HUES48 (cell line): ENCODE results near the gene GARNL3.

Experiments used
- H3K27ac ChIP-seq: one replicate; pipeline ENCODE4 v1.7.0; 2013; ENCODE audit warnings: low read depth, low read length, inconsistent platforms
- H3K27me3 ChIP-seq: 2 replicates; pipeline ENCODE4 v1.6.1; 2013; ENCODE audit warnings: mild to moderate bottlenecking, low read length; ENCODE audit not compliant: control insufficient read depth, insufficient read depth
- H3K36me3 ChIP-seq: 2 replicates; pipeline ENCODE4 v1.6.1; 2013; ENCODE audit warnings: low read length; ENCODE audit not compliant: control insufficient read depth, insufficient read depth
- H3K4me1 ChIP-seq: 2 replicates; pipeline ENCODE4 v1.6.1; 2013; ENCODE audit warnings: mild to moderate bottlenecking, low read length; ENCODE audit not compliant: control insufficient read depth, insufficient read depth
- H3K4me3 ChIP-seq: 2 replicates; pipeline ENCODE4 v1.5.1; 2013; ENCODE audit warnings: mild to moderate bottlenecking, low read depth, low read length
- H3K9ac ChIP-seq: 2 replicates; pipeline ENCODE4 v1.6.1; 2013; ENCODE audit warnings: mild to moderate bottlenecking, low read depth, low read length, moderate library complexity
- H3K9me3 ChIP-seq: 2 replicates; pipeline ENCODE4 v1.6.1; 2013; ENCODE audit warnings: low read length; ENCODE audit not compliant: control insufficient read depth, insufficient read depth

GARNL3 gene

DNA sequence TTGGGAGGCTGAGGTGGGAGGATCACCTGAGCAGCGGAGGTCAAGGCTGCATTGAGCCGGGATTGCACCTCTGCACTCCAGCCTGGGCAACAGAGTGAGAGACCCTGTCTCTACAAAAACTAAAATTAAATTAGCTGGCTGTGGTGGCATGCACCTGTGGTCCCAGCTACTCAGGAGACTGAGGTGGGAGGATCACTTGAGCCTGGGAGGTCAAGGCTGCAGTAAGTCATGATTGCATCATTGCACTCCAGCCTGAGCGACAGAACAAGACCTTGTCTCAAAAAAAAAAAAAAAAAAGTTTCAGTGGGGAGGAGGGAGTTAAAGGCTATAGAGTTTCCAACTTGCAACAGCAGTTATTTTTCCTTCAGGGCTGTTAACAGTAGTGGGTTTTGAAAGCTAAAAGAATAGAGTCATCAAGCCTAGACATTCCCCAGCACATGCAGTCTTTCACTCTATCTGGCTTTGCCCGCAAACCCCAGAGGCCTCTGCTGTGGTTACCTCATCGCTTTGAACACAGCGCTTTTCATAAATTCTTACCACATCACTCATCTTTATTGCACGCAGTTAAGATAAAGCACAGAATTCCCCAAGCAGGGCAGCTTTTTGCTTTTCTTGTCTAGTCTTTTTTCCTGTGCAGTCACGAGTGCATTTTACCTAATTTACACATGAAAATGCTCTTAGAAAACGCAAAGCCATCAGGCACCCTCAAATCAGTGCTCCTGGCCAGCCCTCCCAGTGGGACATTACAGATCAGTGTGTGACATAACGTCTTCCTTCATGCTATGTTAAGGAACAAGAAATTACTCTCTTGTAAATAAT lies 123.7 kb downstream of the GARNL3 start:
- Histone ChIP-seq H3K27me3 (no peaks in the 10 kb centered on the region; the same call in 1 of the 2 replicates), H3K4me1 (peaks cover 5% of the 10 kb centered on the region; the same call in 1 of the 2 replicates), H3K9me3 (no peaks in the 10 kb centered on the region), H3K36me3 (no peaks in the 10 kb centered on the region), H3K4me3 (no peak overlapping the region), H3K9ac (no peak overlapping the region), H3K27ac (no peak overlapping the region)

DNA sequence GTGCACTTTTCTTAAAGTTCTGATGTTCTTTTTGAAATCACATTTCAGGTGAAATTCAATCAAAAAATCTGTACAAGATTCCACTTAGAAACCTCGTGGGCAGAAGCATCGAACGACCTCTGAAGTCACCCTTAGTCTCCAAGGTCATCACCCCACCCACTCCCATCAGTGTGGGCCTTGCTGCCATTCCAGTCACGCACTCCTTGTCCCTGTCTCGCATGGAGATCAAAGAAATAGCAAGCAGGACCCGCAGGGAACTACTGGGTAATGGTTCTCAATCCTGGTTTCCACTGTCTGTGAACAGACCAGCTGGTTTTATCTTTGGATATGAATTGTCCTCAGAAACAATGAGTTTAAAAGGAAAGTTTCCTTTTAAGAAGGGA lies 124.3 kb downstream of the GARNL3 start:
- H3K4me3 ChIP-seq = no peak overlapping the region
- H3K27me3 ChIP-seq = no peaks in the 10 kb centered on the region
- H3K9ac ChIP-seq = no peak overlapping the region
- no peaks in the 10 kb centered on the region for H3K9me3 ChIP-seq
- H3K27ac ChIP-seq = no peak overlapping the region
- H3K4me1 ChIP-seq = peaks cover 5% of the 10 kb centered on the region; the same call in 1 of the 2 replicates
- H3K36me3 ChIP-seq = no peaks in the 10 kb centered on the region

DNA sequence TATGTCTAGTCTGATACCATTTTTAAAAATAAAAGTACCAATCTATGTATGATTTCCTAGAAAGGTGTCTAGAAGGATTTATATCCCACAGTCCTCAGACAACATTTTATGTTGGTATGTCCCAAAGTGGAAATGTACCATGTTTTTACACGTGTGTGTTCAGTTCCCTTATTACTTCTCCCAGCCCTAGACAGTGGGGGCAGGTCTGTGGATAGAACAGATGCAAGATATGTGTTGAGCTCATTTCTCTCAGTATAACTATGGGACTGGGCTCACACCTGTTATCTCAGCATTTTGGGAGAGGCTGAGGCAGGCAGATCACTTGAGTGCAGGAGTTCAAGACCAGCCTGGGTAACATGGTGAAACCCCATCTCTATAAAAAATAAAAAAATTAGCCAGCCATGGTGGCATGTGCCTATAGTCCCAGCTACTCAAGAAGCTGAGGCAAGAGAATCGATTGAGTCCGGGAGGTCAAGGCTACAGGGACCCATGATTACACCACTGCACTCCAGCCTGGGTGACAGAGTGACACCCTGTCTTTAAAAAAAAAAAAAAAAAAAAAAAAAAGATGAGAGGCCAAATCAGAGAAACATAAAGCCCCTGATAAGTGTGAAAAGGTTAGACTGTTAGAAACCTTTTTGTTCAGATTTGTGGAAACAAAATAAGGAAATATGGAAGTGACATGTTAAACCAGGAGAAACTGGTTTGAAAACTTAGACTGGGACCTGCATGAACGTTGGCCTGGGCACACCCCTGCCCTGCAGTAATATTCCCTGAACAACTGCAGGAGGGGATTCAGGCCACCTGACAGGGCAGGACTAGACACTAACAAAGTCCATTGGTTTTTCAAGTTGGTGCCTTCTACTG lies 125.0 kb downstream of the GARNL3 start:
- H3K4me3 ChIP-seq = no peak overlapping the region
- no peaks in the 10 kb centered on the region for H3K36me3 ChIP-seq
- H3K27me3 ChIP-seq = no peaks in the 10 kb centered on the region
- H3K9ac ChIP-seq = no peak overlapping the region
- peaks cover 5% of the 10 kb centered on the region; the same call in 1 of the 2 replicates for H3K4me1 ChIP-seq
- no peaks in the 10 kb centered on the region for H3K9me3 ChIP-seq
- no peak overlapping the region for H3K27ac ChIP-seq

DNA sequence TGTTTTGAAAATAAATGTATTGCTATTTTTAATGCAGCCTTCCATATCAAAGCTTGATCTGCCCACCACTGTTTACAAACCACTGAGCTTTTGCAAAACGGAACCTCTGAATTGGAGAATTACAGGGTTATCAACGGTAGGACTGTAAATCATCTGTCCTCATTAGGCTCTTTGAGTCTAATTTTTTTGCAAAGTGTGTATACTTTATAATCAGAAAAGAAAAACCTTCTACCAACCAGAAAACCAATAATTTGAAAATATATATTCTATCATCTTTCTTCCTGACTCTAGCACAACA lies 125.6 kb downstream of the GARNL3 start:
- no peaks in the 10 kb centered on the region for H3K36me3 ChIP-seq
- H3K9me3 ChIP-seq = no peaks in the 10 kb centered on the region
- no peak overlapping the region for H3K27ac ChIP-seq
- no peak overlapping the region for H3K9ac ChIP-seq
- H3K27me3 ChIP-seq = 0 out of 2 replicates have a peak, but pooled peaks cover 2% of the 10 kb centered on the region
- H3K4me1 ChIP-seq = peaks cover 5% of the 10 kb centered on the region; the same call in 1 of the 2 replicates
- H3K4me3 ChIP-seq = no peak overlapping the region

DNA sequence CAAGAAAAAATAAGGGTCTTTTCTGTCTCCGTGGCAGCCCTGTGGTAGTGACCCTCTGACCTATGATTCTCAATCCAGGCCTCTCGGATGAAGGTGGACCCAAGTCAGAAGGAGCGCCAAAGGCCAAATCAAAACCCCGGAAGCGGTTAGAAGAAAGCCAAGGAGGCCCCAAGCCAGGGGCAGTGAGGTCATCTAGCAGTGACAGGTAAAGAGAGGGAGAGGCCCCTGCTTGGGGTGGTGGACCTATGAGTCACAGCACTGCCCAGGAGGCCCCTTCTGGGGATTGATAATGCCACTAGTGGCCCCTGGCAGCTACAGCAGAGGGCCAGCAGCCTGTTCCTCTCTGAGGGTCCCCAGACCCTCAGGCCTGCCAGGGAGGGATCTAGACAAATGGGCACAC lies 126.0 kb downstream of the GARNL3 start:
- H3K36me3 ChIP-seq = no peaks in the 10 kb centered on the region
- peaks cover 5% of the 10 kb centered on the region; the same call in 1 of the 2 replicates for H3K27me3 ChIP-seq
- peaks cover 5% of the 10 kb centered on the region; the same call in 1 of the 2 replicates for H3K4me1 ChIP-seq
- no peak overlapping the region for H3K9ac ChIP-seq
- no peak overlapping the region for H3K4me3 ChIP-seq
- no peak overlapping the region for H3K27ac ChIP-seq
- H3K9me3 ChIP-seq = no peaks in the 10 kb centered on the region

DNA sequence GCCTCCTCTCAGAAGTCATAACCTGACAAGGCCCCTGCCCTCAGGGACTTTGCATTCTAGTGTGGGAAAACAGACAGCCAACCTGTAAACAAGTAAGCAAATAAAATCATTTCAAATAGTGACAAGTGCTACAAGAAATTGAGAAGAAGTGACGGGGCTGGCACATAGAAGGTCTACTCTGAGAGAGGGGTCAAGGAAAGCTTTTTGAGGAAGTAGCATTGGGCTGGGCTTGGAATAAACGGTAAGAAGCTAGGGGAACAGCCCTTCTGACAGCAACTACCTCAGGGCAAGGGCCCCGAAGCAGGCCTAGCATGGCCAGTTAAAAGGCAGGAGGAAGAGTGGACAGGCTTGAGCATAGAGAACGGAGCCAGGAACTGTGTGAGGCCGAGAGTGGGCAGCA lies 127.6 kb downstream of the GARNL3 start:
- H3K9ac ChIP-seq = no peak overlapping the region

DNA sequence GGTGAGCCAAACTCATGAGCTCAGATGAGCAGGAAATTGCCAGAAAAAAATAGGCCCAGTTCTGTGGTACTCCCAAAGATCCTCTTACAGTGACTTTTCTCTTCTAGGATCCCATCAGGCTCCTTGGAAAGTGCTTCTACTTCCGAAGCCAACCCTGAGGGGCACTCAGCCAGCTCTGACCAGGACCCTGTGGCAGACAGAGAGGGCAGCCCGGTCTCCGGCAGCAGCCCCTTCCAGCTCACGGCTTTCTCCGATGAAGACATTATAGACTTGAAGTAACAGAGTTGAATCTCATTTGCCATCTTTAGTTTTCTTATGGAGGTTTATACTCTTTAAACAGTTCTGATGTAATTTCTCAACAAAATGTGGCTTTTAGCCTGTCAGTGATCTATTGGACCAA lies 128.4 kb downstream of the GARNL3 start:
- Histone ChIP-seq H3K4me3 (no peak overlapping the region), H3K27ac (no peak overlapping the region), H3K27me3 (peaks cover 11% of the 10 kb centered on the region; the same call in 1 of the 2 replicates), H3K36me3 (no peaks in the 10 kb centered on the region), H3K9ac (no peak overlapping the region), H3K9me3 (no peaks in the 10 kb centered on the region), H3K4me1 (peaks cover 11% of the 10 kb centered on the region)

More for the DNA sequence above, 127.6 kb downstream of the GARNL3 start:
- no peaks in the 10 kb centered on the region for H3K36me3 ChIP-seq
- H3K27ac ChIP-seq = no peak overlapping the region
- peaks cover 11% of the 10 kb centered on the region for H3K4me1 ChIP-seq
- no peak overlapping the region for H3K4me3 ChIP-seq
- peaks cover 11% of the 10 kb centered on the region; the same call in 1 of the 2 replicates for H3K27me3 ChIP-seq
- no peaks in the 10 kb centered on the region for H3K9me3 ChIP-seq

DNA sequence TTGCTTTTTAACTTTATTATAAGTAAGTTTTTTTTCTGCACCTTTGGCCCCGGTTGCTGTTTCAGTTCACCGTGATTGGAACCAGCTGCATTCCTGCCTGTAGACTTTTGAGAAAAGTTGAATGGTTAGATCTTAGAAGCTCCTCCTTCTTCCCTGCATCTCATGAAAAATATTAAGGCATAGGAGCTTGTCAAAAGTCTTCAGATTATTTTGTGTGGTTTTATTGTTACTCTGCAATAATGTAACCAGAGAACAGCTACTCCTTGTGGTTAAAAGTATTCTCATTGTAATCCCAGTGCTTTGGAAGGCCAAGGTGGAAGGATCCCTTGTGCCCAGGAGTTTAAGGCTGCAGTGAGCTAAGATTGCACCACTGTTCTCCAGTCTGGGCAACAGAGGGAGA lies 129.1 kb downstream of the GARNL3 start:
- H3K4me1 ChIP-seq = peaks cover 11% of the 10 kb centered on the region
- no peak overlapping the region for H3K27ac ChIP-seq
- H3K36me3 ChIP-seq = no peaks in the 10 kb centered on the region
- H3K4me3 ChIP-seq = no peak overlapping the region
- H3K27me3 ChIP-seq = peaks cover 11% of the 10 kb centered on the region; the same call in 1 of the 2 replicates
- H3K9me3 ChIP-seq = no peaks in the 10 kb centered on the region
- H3K9ac ChIP-seq = no peak overlapping the region

DNA sequence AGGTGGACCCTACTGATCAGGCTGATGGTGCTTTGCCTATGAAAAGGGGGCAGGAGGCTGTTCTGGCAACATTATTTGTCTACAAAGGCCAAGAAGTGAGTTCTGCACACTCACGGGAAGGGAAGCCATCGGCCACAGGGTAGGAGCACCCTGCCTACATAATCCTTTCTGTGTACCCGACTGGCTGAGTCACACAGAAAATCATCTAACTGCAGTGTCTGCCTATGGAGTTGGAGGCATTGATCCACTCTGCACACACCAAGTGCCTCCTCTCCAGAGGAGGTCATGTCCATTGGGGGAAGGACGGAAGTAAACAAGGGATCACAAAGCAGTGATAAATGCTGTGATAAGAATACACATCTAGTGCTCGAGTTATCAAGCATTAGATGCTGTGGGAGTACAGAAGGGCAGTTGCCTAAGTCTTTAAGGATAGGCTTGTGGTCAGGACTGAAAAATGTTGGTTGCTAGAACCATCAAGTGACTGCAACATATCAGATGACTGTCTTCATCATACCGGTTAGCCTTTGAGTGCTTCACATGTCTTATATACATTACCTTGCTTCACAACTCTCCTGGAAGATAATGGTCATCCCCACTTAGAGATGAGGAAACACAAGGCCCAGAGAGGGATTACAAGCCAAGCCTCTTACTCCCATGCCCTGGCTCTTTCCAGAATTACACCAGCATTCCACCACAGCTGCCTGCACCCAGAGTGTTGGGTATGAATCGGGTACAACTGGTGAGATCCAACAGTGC lies 131.1 kb downstream of the GARNL3 start:
- H3K36me3 ChIP-seq = 0 out of 2 replicates have a peak, but pooled peaks cover 3% of the 10 kb centered on the region
- H3K27ac ChIP-seq = peak overlapping the region; percentile 89
- H3K4me3 ChIP-seq = peak overlapping the region; percentile 87
- H3K27me3 ChIP-seq = peaks cover 11% of the 10 kb centered on the region; the same call in 1 of the 2 replicates
- peaks cover 11% of the 10 kb centered on the region; the same call in 1 of the 2 replicates for H3K4me1 ChIP-seq
- H3K9ac ChIP-seq = peak overlapping the region; percentile 75; the same call in 1 of the 2 replicates
- no peaks in the 10 kb centered on the region for H3K9me3 ChIP-seq

DNA sequence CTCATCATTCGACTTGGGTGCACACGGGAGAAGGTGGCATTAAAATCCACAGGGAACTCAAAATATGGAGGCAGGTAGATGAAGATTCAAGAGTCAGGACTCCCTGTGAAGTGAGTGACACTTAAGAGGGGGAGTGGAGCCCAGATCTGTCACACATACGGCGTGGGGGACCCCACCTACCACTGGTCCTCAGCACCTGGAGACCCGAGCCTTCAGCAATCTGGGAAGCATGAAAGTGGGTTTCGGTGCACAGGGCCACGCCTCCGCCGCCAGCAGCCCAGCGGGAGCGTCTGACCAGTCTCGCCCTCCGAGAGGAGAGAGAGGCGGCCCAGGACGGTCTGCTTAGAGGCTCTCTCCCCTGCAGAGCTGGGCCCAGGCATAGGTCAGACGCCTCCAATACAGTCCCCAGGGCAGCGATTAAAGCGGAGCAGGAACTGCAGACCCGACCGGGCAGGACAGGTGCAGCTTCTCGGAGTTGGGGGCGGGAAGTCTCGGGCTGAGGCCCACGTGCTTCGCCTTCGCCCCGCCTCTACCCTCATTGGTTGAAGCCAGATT lies 131.8 kb downstream of the GARNL3 start:
- H3K4me3 ChIP-seq = peak overlapping the region; percentile 87
- peaks cover 9% of the 10 kb centered on the region; the same call in 1 of the 2 replicates for H3K36me3 ChIP-seq
- H3K27ac ChIP-seq = peak overlapping the region; percentile 89
- H3K9ac ChIP-seq = peak overlapping the region; percentile 75; the same call in 1 of the 2 replicates
- peaks cover 11% of the 10 kb centered on the region; the same call in 1 of the 2 replicates for H3K4me1 ChIP-seq
- peaks cover 11% of the 10 kb centered on the region; the same call in 1 of the 2 replicates for H3K27me3 ChIP-seq
- no peaks in the 10 kb centered on the region for H3K9me3 ChIP-seq
